ENCODE measurements around the gene IPO13.

GRCh38 chr1:43930949-43931275 lies 15.8 kb upstream of the IPO13 start:
- TF ChIP-seq YY1 (IDR thresholded peaks at IDR 0.05; ENCODE audit: insufficient read depth, insufficient read length), result no peak
- TF ChIP-seq SUZ12 (IDR thresholded peaks at IDR 0.05; ENCODE audit: extremely low read depth, insufficient read depth, insufficient read length), result no peak

Data from NT2/D1 (cell line).